GM19438 (cell line): ENCODE measurements around the gene TNPO3.
"Not testable (repeated sequence)": the region's sequence is repeated elsewhere in the genome, so short reads cannot be mapped to it uniquely, and the experiment has no call there.

Experiments
- ATAC-seq: cut with Tn5 transposase; IDR thresholded peaks from one replicate; pipeline ENCODE4 v1.9.1; 2021; ENCODE audit warnings: low read depth; ENCODE audit not compliant: unreplicated experiment

The TNPO3 gene

GRCh38 chr7:129017933-129018538, 36.9 kb downstream of the TNPO3 start:
- peak; percentile 82 for ATAC-seq

GRCh38 chr7:129017264-129017663, 37.6 kb downstream of the TNPO3 start:
- no peak for ATAC-seq

GRCh38 chr7:129014501-129015101, 40.3 kb downstream of the TNPO3 start:
- ATAC-seq: no peak

GRCh38 chr7:129013048-129013724, 41.7 kb downstream of the TNPO3 start:
- ATAC-seq: no peak

DNA sequence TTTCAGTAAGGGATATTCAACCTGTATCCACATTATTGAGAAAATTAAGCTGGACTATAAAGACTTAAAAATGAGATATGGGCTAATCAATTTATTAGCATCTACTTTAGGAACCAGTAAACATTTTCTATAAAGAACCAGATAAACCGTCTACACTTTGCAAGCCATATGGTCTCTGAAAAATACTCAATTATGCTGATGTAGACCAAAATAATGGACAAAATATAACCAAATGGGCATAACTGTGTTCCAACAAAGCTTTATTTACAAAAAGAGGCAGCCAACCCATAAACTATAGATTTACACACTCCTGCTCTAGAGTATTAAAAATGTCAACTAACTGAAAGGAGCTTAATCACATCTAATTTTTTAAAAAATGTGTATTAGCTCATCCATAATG, 42.3 kb downstream of the TNPO3 start:
- no peak for ATAC-seq

- ATAC-seq: no peak
Measured at GRCh38 chr7:129010075-129010474, 44.8 kb downstream of the TNPO3 start.

DNA sequence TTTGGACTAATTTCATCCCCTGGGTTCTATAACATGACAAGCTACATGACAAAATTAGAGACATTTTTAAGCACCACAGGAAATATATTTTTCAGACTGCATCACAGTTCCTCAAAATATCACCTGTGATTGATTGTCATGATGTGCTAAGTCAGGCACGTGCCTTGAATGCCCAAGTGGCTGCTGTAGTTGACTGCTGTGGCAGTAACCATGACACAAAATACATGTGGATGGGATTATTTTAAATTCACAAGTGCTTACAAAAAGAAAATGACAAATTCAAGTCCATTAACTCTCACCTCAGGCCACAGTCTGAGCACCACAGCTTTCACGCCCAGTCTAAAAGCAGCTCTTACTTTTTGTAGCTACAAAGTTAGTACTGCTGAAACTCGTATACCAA, 45.5 kb downstream of the TNPO3 start:
- peak; percentile 57 for ATAC-seq

DNA sequence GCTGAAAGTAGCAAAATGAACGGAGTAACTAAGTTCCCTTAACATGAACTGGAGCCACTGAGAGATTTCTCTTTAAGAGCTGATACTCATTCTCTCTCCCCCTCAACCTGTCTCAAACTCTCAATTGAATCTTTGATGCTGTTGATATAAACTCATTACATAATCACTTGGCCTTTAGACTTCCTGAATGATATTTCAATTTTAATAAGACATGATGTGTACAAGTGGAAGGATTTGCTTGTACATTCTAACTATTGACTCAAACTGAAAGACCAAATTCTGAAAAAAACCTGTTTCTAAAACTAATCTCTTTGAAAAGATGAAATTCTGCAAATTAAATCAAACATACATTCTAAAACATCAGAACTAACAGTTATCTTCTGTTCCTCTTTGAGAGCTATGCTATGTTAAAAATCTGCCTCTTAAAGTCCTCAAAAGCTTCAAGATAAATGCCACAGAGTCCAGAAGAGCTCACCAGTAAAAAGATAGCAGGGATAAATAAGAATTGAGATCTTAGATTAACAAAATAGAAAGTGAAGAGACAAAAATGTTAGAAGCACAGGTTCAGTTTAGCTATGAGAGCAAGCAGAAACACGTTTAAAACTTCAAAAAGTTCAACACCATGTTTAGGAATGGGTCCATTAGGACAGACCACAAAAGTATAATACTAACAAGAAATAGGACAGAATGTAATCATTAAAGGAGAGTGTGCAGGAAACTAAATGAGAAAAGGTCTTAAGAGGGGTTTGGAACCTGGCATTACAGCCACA, 46.1 kb downstream of the TNPO3 start:
- peak; percentile 4 for ATAC-seq

- no peak for ATAC-seq
Measured at GRCh38 chr7:129007572-129007971, 47.3 kb downstream of the TNPO3 start.

DNA sequence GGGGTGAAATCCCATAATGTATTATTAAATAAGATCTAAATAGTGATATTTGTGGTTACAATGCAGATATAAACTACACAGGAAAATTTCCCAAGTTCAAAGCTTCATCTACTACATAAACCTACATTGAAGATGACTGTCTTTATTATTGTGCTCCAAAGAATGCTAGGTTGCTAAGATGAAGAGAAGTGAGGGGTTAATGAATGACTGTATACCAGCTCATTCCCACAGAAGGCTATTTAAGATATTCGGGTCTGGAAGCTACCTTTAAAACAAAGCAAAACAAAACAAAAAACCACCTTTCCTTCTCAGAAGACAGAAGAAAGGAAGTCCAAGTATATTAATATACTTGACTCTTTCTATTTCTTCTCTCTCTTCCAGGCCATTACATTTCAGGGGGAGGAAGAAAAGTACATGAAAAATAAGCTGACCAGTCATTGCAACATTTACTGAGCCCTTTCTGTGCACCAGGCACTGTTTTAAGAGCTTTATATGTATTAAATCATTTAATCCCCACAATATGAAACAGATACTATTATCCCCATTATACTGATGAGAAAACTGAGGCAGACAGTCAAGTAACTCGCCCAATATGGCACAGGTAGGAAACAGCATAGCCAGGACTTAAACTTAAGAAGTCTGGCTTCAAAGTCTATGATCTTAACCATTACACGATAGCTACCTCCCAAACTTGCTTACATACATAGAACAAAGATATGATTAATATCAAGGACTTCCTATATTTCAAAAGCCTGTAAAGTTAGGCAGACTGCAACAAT, 48.1 kb downstream of the TNPO3 start:
- no peak for ATAC-seq

DNA sequence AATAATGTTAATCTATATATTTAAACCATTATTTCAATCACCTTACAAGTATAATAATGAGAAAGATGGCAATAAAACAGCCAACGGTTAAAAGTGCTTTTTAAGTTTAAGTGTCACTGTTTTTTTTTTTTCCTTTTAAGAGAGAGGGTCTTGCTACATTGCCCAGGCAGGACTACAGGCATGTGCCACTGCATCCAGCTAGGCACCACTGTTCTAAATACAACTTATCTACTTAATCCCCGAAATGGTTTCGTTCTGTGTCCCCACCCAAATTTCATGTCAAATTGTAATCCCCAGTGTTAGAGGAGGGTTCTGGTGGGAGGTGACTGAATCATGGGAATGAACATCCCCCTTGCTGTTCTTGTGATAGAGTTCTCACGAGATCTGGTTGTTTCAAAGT, 49.7 kb downstream of the TNPO3 start:
- no peak for ATAC-seq

- no peak for ATAC-seq
Measured at GRCh38 chr7:128997181-128997580, 57.7 kb downstream of the TNPO3 start.

- not testable (repeated sequence) for ATAC-seq
Measured at GRCh38 chr7:128994560-128994959, 60.4 kb downstream of the TNPO3 start.

- no peak for ATAC-seq
Measured at GRCh38 chr7:128993419-128993818, 61.5 kb downstream of the TNPO3 start.

- ATAC-seq: no peak
Measured at GRCh38 chr7:128989961-128990360, 65.0 kb downstream of the TNPO3 start.

- ATAC-seq: no peak
Measured at GRCh38 chr7:128988372-128988771, 66.5 kb downstream of the TNPO3 start.

GRCh38 chr7:128986609-128987008, 68.3 kb downstream of the TNPO3 start:
- ATAC-seq: no peak

- ATAC-seq: no peak
Measured at GRCh38 chr7:128985660-128986059, 69.3 kb downstream of the TNPO3 start.

- ATAC-seq: no peak
Measured at GRCh38 chr7:128982105-128982504, 72.8 kb downstream of the TNPO3 start.

DNA sequence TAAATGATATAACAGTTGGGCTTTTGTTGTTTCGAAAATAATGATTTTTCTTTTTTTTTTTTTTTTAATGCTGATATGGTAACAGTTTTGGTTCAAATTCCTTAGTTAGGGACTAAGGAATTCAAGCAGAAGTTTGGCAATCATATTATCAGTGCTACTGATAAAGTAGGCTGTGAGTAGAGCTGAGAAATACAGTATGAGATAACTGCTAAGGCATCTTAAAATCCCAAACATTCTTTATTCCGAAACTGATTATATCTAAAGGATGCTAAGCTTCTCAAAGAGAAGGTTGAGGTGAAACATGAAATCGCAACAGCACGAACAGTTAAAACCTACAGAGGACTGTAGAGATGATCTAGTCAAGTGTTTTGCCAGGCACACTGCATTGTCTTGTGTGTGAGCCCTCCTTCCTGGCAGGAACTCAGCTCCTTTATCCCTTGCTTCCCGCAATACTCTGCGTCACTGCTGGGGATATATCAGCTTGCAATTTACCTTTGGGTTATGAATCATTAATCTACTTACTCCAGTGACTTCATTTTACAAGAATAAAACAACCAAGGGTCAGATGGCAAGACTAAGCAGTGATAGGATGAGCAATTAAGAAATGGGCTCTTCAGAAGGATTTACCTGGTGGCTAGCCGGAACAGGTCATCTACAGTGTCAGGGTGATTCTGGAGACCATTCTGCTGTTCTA, 80.5 kb downstream of the TNPO3 start:
- ATAC-seq: no peak
